GM12892 (cell line): ENCODE measurements around the gene ADAM17.

ENCODE experiments used
- POLR2A ChIP-seq: IDR thresholded peaks from 2 replicates; pipeline ENCODE4 v1.6.1; 2011; ENCODE audit warnings: low read depth, low read length, control low read depth
- POLR2AphosphoS5 ChIP-seq: IDR thresholded peaks from 2 replicates; pipeline ENCODE4 v1.6.1; 2011; ENCODE audit warnings: low read depth, low read length, control low read depth
- TAF1 ChIP-seq: IDR thresholded peaks from 2 replicates; pipeline ENCODE4 v1.6.1; 2011; ENCODE audit warnings: low read depth, mild to moderate bottlenecking, control low read depth, low read length, borderline replicate concordance

DNA sequence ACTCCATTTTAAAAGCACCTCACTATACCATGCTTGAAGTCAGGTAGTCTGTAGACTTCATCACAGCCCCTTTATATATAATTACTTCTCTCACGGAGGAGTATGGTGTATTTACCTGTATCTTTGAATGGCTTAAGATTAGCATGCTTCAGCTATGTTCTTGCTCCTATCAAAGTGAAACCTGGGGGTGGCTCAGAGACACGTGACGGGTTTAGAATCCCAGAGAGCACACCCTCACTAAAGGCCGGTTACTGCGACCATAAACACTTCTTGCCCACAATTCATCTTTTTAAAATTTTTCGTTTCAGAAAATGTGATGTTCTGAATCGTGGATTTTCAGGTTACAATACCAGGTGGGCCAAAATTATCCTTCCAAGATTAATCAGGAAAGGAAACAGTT lies 77.7 kb downstream of the ADAM17 start:
- TF ChIP-seq POLR2A (no peak), POLR2AphosphoS5 (no peak), TAF1 (no peak)
